Stomach smooth muscle (tissue), 2 donors: ENCODE results near the gene MUC12.

Source experiments
- H3K27ac ChIP-seq: one replicate; pipeline ENCODE4 v1.7.0; 2013; ENCODE audit warnings: mild to moderate bottlenecking, low read length, inconsistent platforms
- H3K27me3 ChIP-seq, 2 donors: one replicate each; pipeline ENCODE4 v1.7.0; 2013; ENCODE audit warnings: low read length in 2 of 2; ENCODE audit not compliant: insufficient read depth in 2 of 2, control insufficient read depth in 1 of 2
- H3K36me3 ChIP-seq, 2 donors: one replicate each; pipeline ENCODE4 v1.7.0; 2013; ENCODE audit warnings: low read length in 2 of 2; ENCODE audit not compliant: control insufficient read depth in 2 of 2, insufficient read depth in 2 of 2
- H3K4me1 ChIP-seq: one replicate; pipeline ENCODE4 v1.7.0; 2013; ENCODE audit warnings: low read length; ENCODE audit not compliant: control insufficient read depth, insufficient read depth
- H3K4me3 ChIP-seq, 2 donors: one replicate each; pipeline ENCODE4 v1.7.0; 2013; ENCODE audit warnings: low read length in 2 of 2
- H3K9ac ChIP-seq, 2 donors: one replicate each; pipeline ENCODE4 v1.7.0; 2013; ENCODE audit warnings: low read length in 2 of 2, mild to moderate bottlenecking in 1 of 2
- H3K9me3 ChIP-seq, 2 donors: one replicate each; pipeline ENCODE4 v1.7.0; 2013; ENCODE audit warnings: low read length in 2 of 2; ENCODE audit not compliant: control insufficient read depth in 2 of 2
- donor health status: healthy.
- donor health status: Pancreatic carcinoma.

Gene MUC12

DNA sequence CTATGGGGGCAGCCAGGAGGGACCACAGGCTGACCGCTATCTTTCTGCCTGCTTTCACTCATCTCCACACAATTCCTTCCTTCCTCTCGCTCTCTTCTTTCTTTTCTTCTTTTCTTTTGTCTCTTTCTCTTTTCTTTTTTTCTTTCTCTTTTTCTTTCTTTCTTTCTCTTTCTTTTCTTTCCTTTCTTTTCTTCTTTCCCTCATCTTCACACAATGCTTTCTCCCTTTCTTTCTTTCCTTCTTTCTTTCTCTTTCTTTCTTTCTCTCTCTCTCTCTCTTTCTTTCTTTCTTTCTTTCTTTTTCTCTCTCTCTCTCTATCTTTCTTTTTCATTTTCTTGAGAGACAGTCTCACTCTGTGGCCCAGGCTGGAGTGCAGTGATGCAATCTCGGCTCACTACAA, 6.8 kb upstream of the MUC12 start:
- Histone ChIP-seq H3K4me3 (no peak overlapping the region), H3K27me3 (peaks cover 47 to 62% of the 10 kb centered on the region in 2 donors), H3K27ac (no peak overlapping the region), H3K9me3 (peaks cover 6 to 16% of the 10 kb centered on the region in 2 donors), H3K36me3 (no peaks in the 10 kb centered on the region), H3K9ac (no peak overlapping the region), H3K4me1 (peaks cover 19% of the 10 kb centered on the region)

- no peak overlapping the region for H3K4me3 ChIP-seq
- peaks cover 49 to 65% of the 10 kb centered on the region in 2 donors for H3K27me3 ChIP-seq
- H3K4me1 ChIP-seq: peaks cover 19% of the 10 kb centered on the region
- H3K9me3 ChIP-seq: peaks cover 0 to 9% of the 10 kb centered on the region in 2 donors
- H3K9ac ChIP-seq: no peak overlapping the region
- no peaks in the 10 kb centered on the region for H3K36me3 ChIP-seq
- no peak overlapping the region for H3K27ac ChIP-seq
Observed at GRCh38 chr7:100963386-100963785, 6.0 kb upstream of the MUC12 start.

GRCh38 chr7:100963874-100964273, 5.5 kb upstream of the MUC12 start:
- Histone ChIP-seq H3K27me3 (peaks cover 54 to 67% of the 10 kb centered on the region in 2 donors), H3K27ac (no peak overlapping the region), H3K4me1 (peaks cover 19% of the 10 kb centered on the region), H3K36me3 (no peaks in the 10 kb centered on the region), H3K4me3 (no peak overlapping the region), H3K9ac (no peak overlapping the region), H3K9me3 (peaks cover 0 to 6% of the 10 kb centered on the region in 2 donors)

DNA sequence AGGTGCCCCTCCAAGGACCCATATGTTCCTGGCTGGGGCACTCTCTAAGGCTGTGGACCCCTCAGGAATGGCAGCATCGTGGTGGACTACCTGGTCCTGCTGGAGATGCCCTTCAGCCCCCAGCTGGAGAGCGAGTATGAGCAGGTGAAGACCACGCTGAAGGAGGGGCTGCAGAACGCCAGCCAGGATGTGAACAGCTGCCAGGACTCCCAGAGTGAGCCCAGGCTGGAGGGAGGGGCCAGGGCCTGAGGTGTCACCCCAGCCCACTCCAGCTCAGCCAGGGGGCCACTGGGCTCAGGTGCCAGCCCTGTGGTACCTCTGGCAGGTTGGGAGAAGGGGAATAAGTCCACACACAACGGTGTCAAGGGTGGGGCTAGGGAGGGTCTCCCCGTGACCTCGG, 4.7 kb upstream of the MUC12 start:
- H3K4me3 ChIP-seq: no peak overlapping the region
- peaks cover 19% of the 10 kb centered on the region for H3K4me1 ChIP-seq
- no peak overlapping the region for H3K9ac ChIP-seq
- H3K36me3 ChIP-seq: no peaks in the 10 kb centered on the region
- peaks cover 60 to 67% of the 10 kb centered on the region in 2 donors for H3K27me3 ChIP-seq
- H3K27ac ChIP-seq: no peak overlapping the region
- H3K9me3 ChIP-seq: peaks cover 0 to 6% of the 10 kb centered on the region in 2 donors

GRCh38 chr7:100965045-100965722, 4.2 kb upstream of the MUC12 start:
- Histone ChIP-seq H3K27me3 (peaks cover 64 to 67% of the 10 kb centered on the region in 2 donors), H3K36me3 (no peaks in the 10 kb centered on the region), H3K9ac (no peak overlapping the region), H3K27ac (no peak overlapping the region), H3K9me3 (peaks cover 0 to 2% of the 10 kb centered on the region in 2 donors), H3K4me3 (peak overlapping the region in 1 of 2 donors; percentile 49), H3K4me1 (peaks cover 19% of the 10 kb centered on the region)

GRCh38 chr7:100965723-100966541, 3.4 kb upstream of the MUC12 start:
- H3K27ac ChIP-seq: no peak overlapping the region
- H3K27me3 ChIP-seq: peaks cover 60% of the 10 kb centered on the region in 2 donors
- H3K9ac ChIP-seq: no peak overlapping the region
- peaks cover 0 to 2% of the 10 kb centered on the region in 2 donors for H3K9me3 ChIP-seq
- peaks cover 19% of the 10 kb centered on the region for H3K4me1 ChIP-seq
- H3K4me3 ChIP-seq: peak overlapping the region; percentile 14 to 49
- H3K36me3 ChIP-seq: no peaks in the 10 kb centered on the region

DNA sequence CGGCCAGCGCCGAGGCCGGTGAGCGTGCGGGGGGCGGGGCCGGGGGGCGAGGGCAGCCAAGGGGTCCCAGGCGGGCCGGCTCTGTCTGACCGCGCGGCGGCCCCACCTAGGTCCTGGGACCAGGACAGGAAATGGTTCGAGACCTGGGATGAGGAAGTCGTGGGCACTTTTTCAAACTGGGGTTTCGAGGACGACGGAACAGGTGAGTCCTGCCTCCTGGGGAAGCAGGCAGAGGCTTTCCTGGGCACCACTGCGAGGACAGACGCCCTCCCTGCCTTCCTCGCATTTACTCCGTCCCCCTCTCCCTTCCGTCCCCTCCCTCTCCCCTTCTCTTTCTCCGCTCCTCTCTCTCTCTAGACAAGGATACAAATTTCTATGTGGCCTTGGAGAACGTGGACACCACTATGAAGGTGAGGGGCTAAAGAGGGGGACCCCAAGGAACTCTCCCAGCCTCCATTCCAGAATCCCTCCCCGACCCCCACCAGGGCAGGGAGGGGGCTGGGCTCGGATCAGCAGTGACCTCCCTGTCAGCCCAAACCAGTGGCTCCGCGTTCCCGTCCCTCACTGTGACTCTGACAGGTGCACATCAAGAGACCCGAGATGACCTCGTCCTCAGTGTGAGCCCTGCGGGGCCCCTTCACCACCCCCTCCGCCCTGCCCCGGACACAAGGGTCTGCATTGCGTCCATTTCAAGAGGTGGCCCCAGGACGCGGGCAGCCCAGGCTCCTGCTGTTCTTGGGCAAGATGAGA, 2.6 kb upstream of the MUC12 start:
- Histone ChIP-seq H3K27ac (no peak overlapping the region), H3K27me3 (peaks cover 58 to 60% of the 10 kb centered on the region in 2 donors), H3K36me3 (no peaks in the 10 kb centered on the region), H3K9ac (peak overlapping the region in 1 of 2 donors; percentile 29), H3K4me3 (peak overlapping the region in 1 of 2 donors; percentile 49), H3K4me1 (peaks cover 19% of the 10 kb centered on the region), H3K9me3 (peaks cover 0 to 2% of the 10 kb centered on the region in 2 donors)

DNA sequence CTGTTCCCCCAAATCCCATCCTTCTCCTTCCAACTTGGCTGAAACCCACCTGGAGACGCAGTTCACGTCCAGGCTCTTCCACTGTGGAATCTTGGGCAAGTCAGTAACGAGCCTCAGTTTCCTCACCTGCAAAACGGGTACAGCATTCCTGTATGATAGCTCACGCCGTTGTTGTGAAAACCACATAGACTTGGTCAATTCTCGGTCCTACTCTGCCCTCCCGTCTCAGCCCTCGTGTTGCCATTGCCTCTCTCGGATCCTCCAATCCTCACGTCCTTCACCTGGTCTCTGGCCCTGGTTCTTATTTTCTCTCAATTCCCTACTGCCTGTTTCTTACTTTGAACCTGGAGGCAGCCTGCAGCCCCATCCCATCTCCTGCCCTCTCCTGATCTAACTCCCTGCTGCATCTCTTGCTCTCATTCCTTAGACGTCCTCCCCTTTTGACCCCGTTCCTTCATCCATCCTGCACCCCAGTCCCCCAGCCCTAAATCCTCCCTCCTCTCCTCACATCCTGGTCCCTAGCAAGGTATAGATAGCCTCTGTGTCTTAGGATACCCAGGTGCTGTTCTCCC, 2.0 kb upstream of the MUC12 start:
- H3K27ac ChIP-seq: no peak overlapping the region
- H3K36me3 ChIP-seq: no peaks in the 10 kb centered on the region
- no peak overlapping the region for H3K4me3 ChIP-seq
- H3K27me3 ChIP-seq: peaks cover 59 to 60% of the 10 kb centered on the region in 2 donors
- peaks cover 0 to 2% of the 10 kb centered on the region in 2 donors for H3K9me3 ChIP-seq
- H3K4me1 ChIP-seq: peaks cover 19% of the 10 kb centered on the region
- H3K9ac ChIP-seq: peak overlapping the region in 1 of 2 donors; percentile 29

GRCh38 chr7:100968031-100968430, 1.3 kb upstream of the MUC12 start:
- peaks cover 0 to 2% of the 10 kb centered on the region in 2 donors for H3K9me3 ChIP-seq
- H3K36me3 ChIP-seq: no peaks in the 10 kb centered on the region
- no peak overlapping the region for H3K9ac ChIP-seq
- no peak overlapping the region for H3K4me3 ChIP-seq
- H3K27me3 ChIP-seq: peaks cover 58 to 61% of the 10 kb centered on the region in 2 donors
- peaks cover 19% of the 10 kb centered on the region for H3K4me1 ChIP-seq
- no peak overlapping the region for H3K27ac ChIP-seq

GRCh38 chr7:100968650-100969049, 715 bp upstream of the MUC12 start:
- H3K27ac ChIP-seq: no peak overlapping the region
- no peak overlapping the region for H3K4me3 ChIP-seq
- no peaks in the 10 kb centered on the region for H3K36me3 ChIP-seq
- peaks cover 53 to 57% of the 10 kb centered on the region in 2 donors for H3K27me3 ChIP-seq
- peaks cover 0 to 2% of the 10 kb centered on the region in 2 donors for H3K9me3 ChIP-seq
- no peak overlapping the region for H3K9ac ChIP-seq
- peaks cover 19% of the 10 kb centered on the region for H3K4me1 ChIP-seq
